HEK293 (cell line): ENCODE data around the gene PDGFD.

ENCODE experiments used
- CTCF ChIA-PET: fragments of 350-600 bp; formaldehyde crosslinking; extraction: SDS; loops from one replicate; lab custom pipeline; 2021; ENCODE audit warnings: antibody characterized with exemption; lab: Yijun Ruan, JAX
- POLR2A ChIA-PET: fragments of 300-600 bp; formaldehyde crosslinking; extraction: SDS; loops from one replicate; lab custom pipeline; 2020; ENCODE audit warnings: antibody characterized with exemption, inconsistent platforms; lab: Yijun Ruan, JAX
- H3K27ac ChIP-seq: fragments of 200-500 bp; sonication (Bioruptor generic); 2 replicates; pipeline ENCODE4 v1.5.1; 2014; ENCODE audit warnings: low read depth, low read length, control low read depth, inconsistent platforms; ENCODE audit errors: extremely low read depth
- H3K36me3 ChIP-seq, 2 experiments: fragments of 200-500 bp in 1 of 2; sonication (Bioruptor generic) in 1 of 2; 1 replicate in 1 of 2; 2 replicates in 1 of 2; pipeline ENCODE4 v1.5.1; 2014 to 2017; ENCODE audit warnings: inconsistent platforms in 2 of 2, low read length in 2 of 2; ENCODE audit not compliant: control insufficient read depth in 2 of 2, insufficient read depth in 1 of 2
- H3K4me1 ChIP-seq: fragments of 200-500 bp; sonication (Bioruptor generic); 2 replicates; pipeline ENCODE4 v1.5.1; 2014; ENCODE audit warnings: mild to moderate bottlenecking, low read length, inconsistent platforms; ENCODE audit not compliant: control insufficient read depth, insufficient read depth
- H3K4me3 ChIP-seq: 2 replicates; pipeline ENCODE4 v1.5.1; 2011; ENCODE audit warnings: low read depth, mild to moderate bottlenecking, control low read depth, low read length, moderate library complexity
- H3K9me3 ChIP-seq: fragments of 200-500 bp; sonication (Bioruptor generic); 2 replicates; pipeline ENCODE4 v1.5.1; 2014; ENCODE audit warnings: low read depth, low read length, inconsistent platforms; ENCODE audit not compliant: control insufficient read depth, insufficient read depth
- EGR2 ChIP-seq: fragments of 450-650 bp; formaldehyde crosslinking; IDR thresholded peaks from 2 replicates; pipeline ENCODE4 v1.5.1; 2016; ENCODE audit warnings: low read depth, missing biosample characterization, missing genetic modification characterization
- GLI2 ChIP-seq: fragments of 450-650 bp; formaldehyde crosslinking; IDR thresholded peaks from 2 replicates; pipeline ENCODE4; 2017; ENCODE audit warnings: missing biosample characterization, missing genetic modification characterization, low read depth, borderline replicate concordance
- KLF16 ChIP-seq: fragments of 450-650 bp; formaldehyde crosslinking; IDR thresholded peaks from 2 replicates; pipeline ENCODE4 v1.5.1; 2017; ENCODE audit warnings: missing biosample characterization, missing genetic modification characterization
- OSR2 ChIP-seq: fragments of 450-650 bp; formaldehyde crosslinking; IDR thresholded peaks from 2 replicates; pipeline ENCODE4 v1.5.1; 2016; ENCODE audit warnings: missing biosample characterization, missing genetic modification characterization
- OVOL3 ChIP-seq: fragments of 450-650 bp; formaldehyde crosslinking; IDR thresholded peaks from 2 replicates; pipeline ENCODE4 v1.5.1; 2016; ENCODE audit warnings: missing biosample characterization, missing genetic modification characterization
- SP3 ChIP-seq: fragments of 450-650 bp; formaldehyde crosslinking; IDR thresholded peaks from 2 replicates; pipeline ENCODE4 v1.5.1; 2016; ENCODE audit warnings: missing biosample characterization, missing genetic modification characterization
- SP7 ChIP-seq: fragments of 450-650 bp; formaldehyde crosslinking; IDR thresholded peaks from 2 replicates; pipeline ENCODE4 v1.5.1; 2016; ENCODE audit warnings: missing biosample characterization, missing genetic modification characterization
- ZBTB8A ChIP-seq: fragments of 450-650 bp; formaldehyde crosslinking; IDR thresholded peaks from 2 replicates; pipeline ENCODE4 v1.5.1; 2016; ENCODE audit warnings: missing biosample characterization, missing genetic modification characterization
- ZFHX2 ChIP-seq: fragments of 450-650 bp; formaldehyde crosslinking; conservative IDR thresholded peaks from 2 replicates; pipeline ENCODE4 v1.5.1; 2016; ENCODE audit warnings: missing biosample characterization, missing genetic modification characterization
- ZFP3 ChIP-seq: fragments of 450-650 bp; formaldehyde crosslinking; IDR thresholded peaks from 2 replicates; pipeline ENCODE4 v1.5.1; 2016; ENCODE audit warnings: low read depth, missing biosample characterization, missing genetic modification characterization
- ZNF311 ChIP-seq: fragments of 450-650 bp; formaldehyde crosslinking; IDR thresholded peaks from 2 replicates; pipeline ENCODE4 v1.5.1; 2017; ENCODE audit warnings: missing biosample characterization, missing genetic modification characterization, borderline replicate concordance
- ZNF335 ChIP-seq: fragments of 450-650 bp; formaldehyde crosslinking; conservative IDR thresholded peaks from 2 replicates; pipeline ENCODE4 v1.5.1; 2016; ENCODE audit warnings: missing biosample characterization, missing genetic modification characterization
- ZNF423 ChIP-seq: fragments of 450-650 bp; formaldehyde crosslinking; IDR thresholded peaks from 2 replicates; pipeline ENCODE4 v1.5.1; 2016; ENCODE audit warnings: missing biosample characterization, missing genetic modification characterization
- ZNF596 ChIP-seq: fragments of 450-650 bp; IDR thresholded peaks from 2 replicates; pipeline ENCODE4 v1.5.0; 2018; ENCODE audit warnings: missing biosample characterization, mild to moderate bottlenecking, missing genetic modification characterization, moderate library complexity
- ZNF76 ChIP-seq: fragments of 450-650 bp; formaldehyde crosslinking; IDR thresholded peaks from 2 replicates; pipeline ENCODE4; 2016; ENCODE audit warnings: low read depth, missing biosample characterization, missing genetic modification characterization, borderline replicate concordance
- ZNF785 ChIP-seq: fragments of 450-650 bp; formaldehyde crosslinking; IDR thresholded peaks from 2 replicates; pipeline ENCODE4 v1.5.1; 2016; ENCODE audit warnings: missing biosample characterization, missing genetic modification characterization
- ZXDB ChIP-seq: fragments of 450-650 bp; formaldehyde crosslinking; IDR thresholded peaks from 2 replicates; pipeline ENCODE4 v1.5.1; 2016; ENCODE audit warnings: missing biosample characterization, missing genetic modification characterization
- TF ChIP-seq, protein P1 (sequence below): fragments of 450-650 bp; formaldehyde crosslinking; IDR thresholded peaks from 2 replicates; pipeline ENCODE4 v1.5.1; 2016; ENCODE audit warnings: missing biosample characterization, missing genetic modification characterization
- TF ChIP-seq, protein P2 (sequence below): fragments of 450-650 bp; formaldehyde crosslinking; optimal IDR thresholded peaks from 2 replicates; pipeline ENCODE3; 2016; ENCODE audit warnings: missing biosample characterization, mild to moderate bottlenecking, missing genetic modification characterization
- TF ChIP-seq, protein P3 (sequence below): fragments of 450-650 bp; formaldehyde crosslinking; IDR thresholded peaks from 2 replicates; pipeline ENCODE4 v1.5.1; 2016; ENCODE audit warnings: missing biosample characterization, missing genetic modification characterization
- TF ChIP-seq, protein P4 (sequence below): fragments of 450-650 bp; formaldehyde crosslinking; IDR thresholded peaks from 2 replicates; pipeline ENCODE4 v1.5.1; 2016; ENCODE audit warnings: missing biosample characterization, missing genetic modification characterization

PDGFD gene

DNA sequence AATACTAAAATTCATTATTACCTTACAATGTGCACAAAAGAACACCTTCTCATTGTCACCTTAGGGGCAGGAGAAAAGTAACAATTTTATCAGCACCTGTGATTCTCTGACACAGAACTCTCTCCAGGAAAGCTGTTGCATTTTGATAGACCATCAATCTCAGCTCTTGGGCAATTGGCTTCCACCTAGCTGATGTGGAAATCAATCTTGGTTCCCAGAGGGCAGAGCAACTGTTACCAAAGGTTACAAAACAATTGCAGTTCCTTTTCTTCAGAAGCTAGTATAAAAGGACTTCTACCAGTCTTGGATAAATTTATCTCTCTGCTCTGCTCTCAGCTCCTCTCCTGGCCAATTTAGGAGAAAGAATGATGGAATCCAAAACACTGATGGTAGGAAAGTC, 285.3 kb downstream of the PDGFD start (continued):
- TF ChIP-seq, protein P1, sequence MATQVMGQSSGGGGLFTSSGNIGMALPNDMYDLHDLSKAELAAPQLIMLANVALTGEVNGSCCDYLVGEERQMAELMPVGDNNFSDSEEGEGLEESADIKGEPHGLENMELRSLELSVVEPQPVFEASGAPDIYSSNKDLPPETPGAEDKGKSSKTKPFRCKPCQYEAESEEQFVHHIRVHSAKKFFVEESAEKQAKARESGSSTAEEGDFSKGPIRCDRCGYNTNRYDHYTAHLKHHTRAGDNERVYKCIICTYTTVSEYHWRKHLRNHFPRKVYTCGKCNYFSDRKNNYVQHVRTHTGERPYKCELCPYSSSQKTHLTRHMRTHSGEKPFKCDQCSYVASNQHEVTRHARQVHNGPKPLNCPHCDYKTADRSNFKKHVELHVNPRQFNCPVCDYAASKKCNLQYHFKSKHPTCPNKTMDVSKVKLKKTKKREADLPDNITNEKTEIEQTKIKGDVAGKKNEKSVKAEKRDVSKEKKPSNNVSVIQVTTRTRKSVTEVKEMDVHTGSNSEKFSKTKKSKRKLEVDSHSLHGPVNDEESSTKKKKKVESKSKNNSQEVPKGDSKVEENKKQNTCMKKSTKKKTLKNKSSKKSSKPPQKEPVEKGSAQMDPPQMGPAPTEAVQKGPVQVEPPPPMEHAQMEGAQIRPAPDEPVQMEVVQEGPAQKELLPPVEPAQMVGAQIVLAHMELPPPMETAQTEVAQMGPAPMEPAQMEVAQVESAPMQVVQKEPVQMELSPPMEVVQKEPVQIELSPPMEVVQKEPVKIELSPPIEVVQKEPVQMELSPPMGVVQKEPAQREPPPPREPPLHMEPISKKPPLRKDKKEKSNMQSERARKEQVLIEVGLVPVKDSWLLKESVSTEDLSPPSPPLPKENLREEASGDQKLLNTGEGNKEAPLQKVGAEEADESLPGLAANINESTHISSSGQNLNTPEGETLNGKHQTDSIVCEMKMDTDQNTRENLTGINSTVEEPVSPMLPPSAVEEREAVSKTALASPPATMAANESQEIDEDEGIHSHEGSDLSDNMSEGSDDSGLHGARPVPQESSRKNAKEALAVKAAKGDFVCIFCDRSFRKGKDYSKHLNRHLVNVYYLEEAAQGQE = no peak

DNA sequence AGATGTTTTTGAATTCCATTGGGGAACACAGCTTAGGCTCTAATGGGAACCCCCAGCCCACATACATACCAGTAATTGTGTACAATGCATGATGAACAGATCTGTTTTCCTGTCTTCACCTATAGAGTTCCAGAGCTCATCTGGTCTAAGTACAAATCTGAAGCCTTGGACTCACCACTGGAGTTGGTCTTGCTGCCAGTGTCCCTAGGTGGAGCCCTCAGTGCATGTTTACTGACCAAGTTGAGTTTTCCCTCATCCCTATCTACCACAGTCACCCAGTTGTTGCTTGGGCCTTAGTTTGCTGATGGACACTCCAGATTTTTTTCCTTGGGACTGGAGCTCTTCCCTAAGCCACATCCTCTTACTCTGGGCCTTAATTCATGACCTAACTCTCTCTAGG, 286.7 kb downstream of the PDGFD start:
- Histone ChIP-seq H3K9me3 (no peaks in the 10 kb centered on the region), H3K36me3 (no peaks in the 10 kb centered on the region), H3K4me1 (no peaks in the 10 kb centered on the region), H3K27ac (no peak overlapping the region), H3K4me3 (no peak overlapping the region)
- TF ChIP-seq ZNF76 (tag by site-specific recombination) (no peak), ZNF311 (no peak), SP3 (tag by site-specific recombination) (no peak), ZNF335 (tag by site-specific recombination) (no peak), ZFP3 (tag by site-specific recombination) (no peak), OSR2 (tag by site-specific recombination) (no peak)
- ChIA-PET CTCF (no interaction called here), POLR2A (no interaction called here)

DNA sequence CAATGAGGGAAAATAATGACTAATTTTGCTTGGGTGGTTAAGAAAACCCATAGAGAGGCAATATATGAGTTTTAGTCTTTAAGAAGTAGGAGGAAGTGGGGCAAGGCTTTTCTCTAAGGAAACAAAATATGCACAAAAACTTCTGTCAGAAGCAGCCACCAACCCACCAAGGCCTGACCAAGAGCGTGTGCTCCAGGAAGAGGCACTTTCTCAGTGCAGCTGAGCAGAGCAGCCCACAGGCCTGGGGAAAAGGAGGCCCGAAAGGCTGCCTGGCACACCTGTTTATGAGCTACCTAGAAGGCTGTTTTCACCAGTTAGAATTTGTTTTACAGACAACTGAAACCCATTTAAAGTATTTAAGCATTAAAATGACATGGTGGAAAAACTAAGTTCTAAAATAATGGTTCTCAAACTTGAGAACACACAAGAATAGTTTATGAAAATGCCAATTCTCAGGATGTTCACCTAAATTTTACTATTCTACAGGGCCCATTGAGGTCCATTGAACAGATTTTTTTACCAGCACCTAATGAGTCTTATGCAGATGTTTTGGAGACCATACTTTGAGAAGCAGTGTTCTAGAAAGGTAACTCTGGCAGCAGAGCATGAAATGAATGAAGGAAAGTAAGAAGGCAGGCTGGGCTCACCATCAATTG, 288.0 kb downstream of the PDGFD start:
- Histone ChIP-seq H3K36me3 (no peaks in the 10 kb centered on the region), H3K4me1 (no peaks in the 10 kb centered on the region), H3K9me3 (no peaks in the 10 kb centered on the region), H3K27ac (no peak overlapping the region), H3K4me3 (no peak overlapping the region)
- ChIA-PET CTCF (interaction anchor here (0.6 kb wide), 1 partner anchor 90 kb away, joined by 3 read pairs; no protein-coding TSS in a partner anchor), POLR2A (no interaction called here)
- TF ChIP-seq, protein P2, sequence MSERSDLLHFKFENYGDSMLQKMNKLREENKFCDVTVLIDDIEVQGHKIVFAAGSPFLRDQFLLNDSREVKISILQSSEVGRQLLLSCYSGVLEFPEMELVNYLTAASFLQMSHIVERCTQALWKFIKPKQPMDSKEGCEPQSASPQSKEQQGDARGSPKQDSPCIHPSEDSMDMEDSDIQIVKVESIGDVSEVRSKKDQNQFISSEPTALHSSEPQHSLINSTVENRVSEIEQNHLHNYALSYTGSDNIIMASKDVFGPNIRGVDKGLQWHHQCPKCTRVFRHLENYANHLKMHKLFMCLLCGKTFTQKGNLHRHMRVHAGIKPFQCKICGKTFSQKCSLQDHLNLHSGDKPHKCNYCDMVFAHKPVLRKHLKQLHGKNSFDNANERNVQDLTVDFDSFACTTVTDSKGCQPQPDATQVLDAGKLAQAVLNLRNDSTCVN (tag by site-specific recombination) = no peak
- TF ChIP-seq KLF16 (tag by site-specific recombination) (no peak), SP7 (tag by site-specific recombination) (no peak), ZNF423 (tag by site-specific recombination) (no peak), GLI2 (tag by site-specific recombination) (no peak), ZNF596 (tag by site-specific recombination) (no peak), ZFHX2 (tag by site-specific recombination) (no peak), EGR2 (tag by site-specific recombination) (no peak), OVOL3 (no peak), ZXDB (tag by site-specific recombination) (no peak), ZNF785 (tag by site-specific recombination) (no peak), SP3 (tag by site-specific recombination) (no peak), ZBTB8A (tag by site-specific recombination) (no peak)
- TF ChIP-seq, protein P3, sequence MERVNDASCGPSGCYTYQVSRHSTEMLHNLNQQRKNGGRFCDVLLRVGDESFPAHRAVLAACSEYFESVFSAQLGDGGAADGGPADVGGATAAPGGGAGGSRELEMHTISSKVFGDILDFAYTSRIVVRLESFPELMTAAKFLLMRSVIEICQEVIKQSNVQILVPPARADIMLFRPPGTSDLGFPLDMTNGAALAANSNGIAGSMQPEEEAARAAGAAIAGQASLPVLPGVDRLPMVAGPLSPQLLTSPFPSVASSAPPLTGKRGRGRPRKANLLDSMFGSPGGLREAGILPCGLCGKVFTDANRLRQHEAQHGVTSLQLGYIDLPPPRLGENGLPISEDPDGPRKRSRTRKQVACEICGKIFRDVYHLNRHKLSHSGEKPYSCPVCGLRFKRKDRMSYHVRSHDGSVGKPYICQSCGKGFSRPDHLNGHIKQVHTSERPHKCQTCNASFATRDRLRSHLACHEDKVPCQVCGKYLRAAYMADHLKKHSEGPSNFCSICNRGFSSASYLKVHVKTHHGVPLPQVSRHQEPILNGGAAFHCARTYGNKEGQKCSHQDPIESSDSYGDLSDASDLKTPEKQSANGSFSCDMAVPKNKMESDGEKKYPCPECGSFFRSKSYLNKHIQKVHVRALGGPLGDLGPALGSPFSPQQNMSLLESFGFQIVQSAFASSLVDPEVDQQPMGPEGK (tag by site-specific recombination) = no peak
- TF ChIP-seq, protein P4, sequence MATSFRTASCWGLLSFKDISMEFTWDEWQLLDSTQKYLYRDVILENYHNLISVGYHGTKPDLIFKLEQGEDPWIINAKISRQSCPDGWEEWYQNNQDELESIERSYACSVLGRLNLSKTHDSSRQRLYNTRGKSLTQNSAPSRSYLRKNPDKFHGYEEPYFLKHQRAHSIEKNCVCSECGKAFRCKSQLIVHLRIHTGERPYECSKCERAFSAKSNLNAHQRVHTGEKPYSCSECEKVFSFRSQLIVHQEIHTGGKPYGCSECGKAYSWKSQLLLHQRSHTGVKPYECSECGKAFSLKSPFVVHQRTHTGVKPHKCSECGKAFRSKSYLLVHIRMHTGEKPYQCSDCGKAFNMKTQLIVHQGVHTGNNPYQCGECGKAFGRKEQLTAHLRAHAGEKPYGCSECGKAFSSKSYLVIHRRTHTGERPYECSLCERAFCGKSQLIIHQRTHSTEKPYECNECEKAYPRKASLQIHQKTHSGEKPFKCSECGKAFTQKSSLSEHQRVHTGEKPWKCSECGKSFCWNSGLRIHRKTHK (tag by site-specific recombination) = no peak
